Fibroblast of lung (primary cell): ENCODE measurements around the gene TGM2. TPM values are rescaled to one million over a fixed set of nuclear protein-coding genes. Genes with fewer than 3 reads are reported as not detected.

Source experiments
- DNase-seq, 2 donors: peaks; one replicate each; pipeline versions ENCODE4 v3.0.0 to v3.0.0-alpha.2; 2010; ENCODE audit warnings: low read depth in 2 of 2
- H2AFZ ChIP-seq: 2 replicates; pipeline ENCODE4 v1.5.1; 2012; ENCODE audit warnings: low read length, control low read depth, inconsistent platforms
- H3K27ac ChIP-seq: 2 replicates; pipeline ENCODE4 v1.5.1; 2011; ENCODE audit warnings: low read length, control low read depth; ENCODE audit not compliant: insufficient read depth
- H3K27me3 ChIP-seq: 2 replicates; pipeline ENCODE4 v1.5.1; 2011; ENCODE audit warnings: mild to moderate bottlenecking, low read length; ENCODE audit not compliant: control insufficient read depth, insufficient read depth
- H3K36me3 ChIP-seq: 2 replicates; pipeline ENCODE4 v1.5.1; 2011; ENCODE audit warnings: low read length; ENCODE audit not compliant: control insufficient read depth, insufficient read depth
- H3K4me1 ChIP-seq: 2 replicates; pipeline ENCODE4 v1.5.1; 2011; ENCODE audit warnings: low read length; ENCODE audit not compliant: control insufficient read depth, insufficient read depth; ENCODE audit errors: extremely low read depth
- H3K4me2 ChIP-seq: 2 replicates; pipeline ENCODE4 v1.5.1; 2011; ENCODE audit warnings: low read length, control low read depth; ENCODE audit not compliant: insufficient read depth; ENCODE audit errors: extremely low read depth
- H3K4me3 ChIP-seq, 4 experiments: fragments of 200-600 bp in 1 of 4; sonication (generic) in 1 of 4; replicated peaks in 1 of 4; 2 replicates each; pipeline ENCODE4 v1.5.1; 2011 to 2016; ENCODE audit warnings: low read length in 4 of 4, low read depth in 3 of 4, mild to moderate bottlenecking in 3 of 4, control low read depth in 2 of 4, inconsistent platforms in 1 of 4, mixed read lengths in 1 of 4; ENCODE audit not compliant: insufficient read depth in 1 of 4; ENCODE audit errors: control extremely low read depth in 1 of 4
- H3K79me2 ChIP-seq: 2 replicates; pipeline ENCODE4 v1.5.1; 2012; ENCODE audit warnings: mild to moderate bottlenecking, low read length, inconsistent platforms; ENCODE audit not compliant: control insufficient read depth, insufficient read depth
- H3K9ac ChIP-seq: 2 replicates; pipeline ENCODE4 v1.5.1; 2011; ENCODE audit warnings: mild to moderate bottlenecking, low read length, control low read depth; ENCODE audit not compliant: insufficient read depth
- H3K9me3 ChIP-seq: 2 replicates; pipeline ENCODE4 v1.5.1; 2012; ENCODE audit warnings: low read depth, low read length; ENCODE audit not compliant: control insufficient read depth, insufficient read depth
- H4K20me1 ChIP-seq: 2 replicates; pipeline ENCODE4 v1.5.1; 2011; ENCODE audit warnings: low read length; ENCODE audit not compliant: control insufficient read depth, insufficient read depth; ENCODE audit errors: extremely low read depth
- CTCF ChIP-seq, 2 donors: IDR thresholded peaks in 1 of 2; conservative IDR thresholded peaks in 1 of 2; 1 replicate in 1 of 2; 2 replicates in 1 of 2; pipeline ENCODE4 v1.5.1; 2011 to 2012; ENCODE audit warnings: low read length in 2 of 2, control low read depth in 1 of 2, inconsistent platforms in 1 of 2, low read depth in 1 of 2, mild to moderate bottlenecking in 1 of 2
- EZH2 ChIP-seq: IDR thresholded peaks from 2 replicates; pipeline ENCODE4 v1.5.1; 2012; ENCODE audit warnings: low read length, control low read depth, mild to moderate bottlenecking; ENCODE audit errors: missing control alignments
- polyA plus RNA-seq, 2 donors: library from polyadenylated mRNA; depleted of rRNA in 1 of 2; stranded (reverse) in 1 of 2; unstranded in 1 of 2; fragments of >200 nt; gene quantifications; 2 replicates each; pipeline ENCODE4 v1.2.1, GENCODE V29; 2011 to 2012; ENCODE audit warnings: missing spikeins in 1 of 2
- total RNA-seq: library from RNA; depleted of rRNA; stranded (reverse); fragments of >200 nt; gene quantifications from 2 replicates; pipeline ENCODE4 v1.2.1, GENCODE V29; 2014

The TGM2 gene
- total and polyA plus RNA-seq, 2 donors (not counting 1 experiment from before 2014, with no cell fraction given): 103 to 238 TPM

GRCh38 chr20:38112930-38113294 is 52.2 kb downstream of the TGM2 start:
- Histone ChIP-seq H3K4me3 (no peak overlapping the region), H2AFZ (no peak overlapping the region), H4K20me1 (no peaks in the 10 kb centered on the region), H3K9ac (no peak overlapping the region), H3K27ac (no peak overlapping the region), H3K79me2 (no peaks in the 10 kb centered on the region), H3K4me1 (peaks cover 20% of the 10 kb centered on the region), H3K36me3 (no peaks in the 10 kb centered on the region), H3K9me3 (no peaks in the 10 kb centered on the region), H3K27me3 (no peaks in the 10 kb centered on the region), H3K4me2 (no peak overlapping the region)
- TF ChIP-seq EZH2 (no peak), CTCF (conservative IDR thresholded peaks at IDR 0.05 in 1 of 2, IDR thresholded peaks at IDR 0.05 in 1 of 2; ENCODE audit: low read depth in 1 of 2, low read length in 2 of 2) (no peak)
- DNase-seq: no peak

- Histone ChIP-seq H3K9me3 (no peaks in the 10 kb centered on the region), H3K4me1 (peaks cover 20% of the 10 kb centered on the region)
- TF ChIP-seq CTCF (conservative IDR thresholded peaks at IDR 0.05 in 1 of 2, IDR thresholded peaks at IDR 0.05 in 1 of 2; ENCODE audit: low read depth in 1 of 2, low read length in 2 of 2) (no peak), EZH2 (no peak)
Measured at GRCh38 chr20:38112261-38112929, 52.7 kb downstream of the TGM2 start.

GRCh38 chr20:38111366-38112232 is 53.5 kb downstream of the TGM2 start:
- Histone ChIP-seq H4K20me1 (no peaks in the 10 kb centered on the region), H3K79me2 (no peaks in the 10 kb centered on the region), H3K4me2 (no peak overlapping the region), H2AFZ (no peak overlapping the region), H3K9me3 (no peaks in the 10 kb centered on the region), H3K27ac (no peak overlapping the region), H3K9ac (no peak overlapping the region), H3K4me1 (peaks cover 20% of the 10 kb centered on the region), H3K4me3 (no peak overlapping the region), H3K27me3 (no peaks in the 10 kb centered on the region), H3K36me3 (no peaks in the 10 kb centered on the region)
- TF ChIP-seq EZH2: no peak
- TF ChIP-seq CTCF (conservative IDR thresholded peaks at IDR 0.05 in 1 of 2, IDR thresholded peaks at IDR 0.05 in 1 of 2; ENCODE audit: low read depth in 1 of 2, low read length in 2 of 2): no peak
- DNase-seq: no peak

More at GRCh38 chr20:38112261-38112929, 52.7 kb downstream of the TGM2 start:
- H3K79me2 ChIP-seq: no peaks in the 10 kb centered on the region
- H2AFZ ChIP-seq: no peak overlapping the region
- no peak overlapping the region for H3K4me2 ChIP-seq
- H3K36me3 ChIP-seq: no peaks in the 10 kb centered on the region
- no peak overlapping the region for H3K4me3 ChIP-seq
- no peaks in the 10 kb centered on the region for H4K20me1 ChIP-seq
- H3K27ac ChIP-seq: no peak overlapping the region
- no peak overlapping the region for H3K9ac ChIP-seq
- no peaks in the 10 kb centered on the region for H3K27me3 ChIP-seq
- no peak for DNase-seq
